Kidney capillary endothelial cell (primary cell): ENCODE results near the gene KATNAL1.
A peak's percentile ranks its signal among the peaks of the same experiment; 100 is the strongest.
"Not testable (repeated sequence)": the region's sequence is repeated elsewhere in the genome, so short reads cannot be mapped to it uniquely, and the experiment has no call there.

Experiments
- DNase-seq: peaks from one replicate; pipeline ENCODE4 v3.0.0-alpha.2; 2018; ENCODE audit warnings: low spot score

KATNAL1 gene

GRCh38 chr13:30292325-30292724 is 15.0 kb downstream of the KATNAL1 start:
- no peak for DNase-seq

- no peak for DNase-seq
Observed at GRCh38 chr13:30290812-30291436, 16.4 kb downstream of the KATNAL1 start.

- DNase-seq = no peak
Observed at GRCh38 chr13:30289533-30289932, 17.8 kb downstream of the KATNAL1 start.

GRCh38 chr13:30286059-30286458 is 21.3 kb downstream of the KATNAL1 start:
- not testable (repeated sequence) for DNase-seq

- DNase-seq = no peak
Observed at GRCh38 chr13:30276178-30276577, 31.2 kb downstream of the KATNAL1 start.

GRCh38 chr13:30274083-30274482 is 33.3 kb downstream of the KATNAL1 start:
- no peak for DNase-seq

GRCh38 chr13:30270035-30270434 is 37.3 kb downstream of the KATNAL1 start:
- DNase-seq = not testable (repeated sequence)

GRCh38 chr13:30268673-30269072 is 38.7 kb downstream of the KATNAL1 start:
- DNase-seq = no peak

- DNase-seq = no peak
Observed at GRCh38 chr13:30266756-30267155, 40.6 kb downstream of the KATNAL1 start.

GRCh38 chr13:30259149-30259733 is 48.1 kb downstream of the KATNAL1 start:
- DNase-seq = not testable (repeated sequence)

GRCh38 chr13:30257468-30258099 is 49.8 kb downstream of the KATNAL1 start:
- DNase-seq = no peak

GRCh38 chr13:30256713-30257467 is 50.5 kb downstream of the KATNAL1 start:
- no peak for DNase-seq

GRCh38 chr13:30255696-30256095 is 51.7 kb downstream of the KATNAL1 start:
- no peak for DNase-seq

- no peak for DNase-seq
Observed at GRCh38 chr13:30253830-30254229, 53.5 kb downstream of the KATNAL1 start.

- DNase-seq = no peak
Observed at GRCh38 chr13:30247406-30247805, 59.9 kb downstream of the KATNAL1 start.

- no peak for DNase-seq
Observed at GRCh38 chr13:30241532-30241931, 65.8 kb downstream of the KATNAL1 start.

- no peak for DNase-seq
Observed at GRCh38 chr13:30240608-30241007, 66.7 kb downstream of the KATNAL1 start.

- DNase-seq = no peak
Observed at GRCh38 chr13:30235216-30235615, 72.1 kb downstream of the KATNAL1 start.

GRCh38 chr13:30234619-30235162 is 72.7 kb downstream of the KATNAL1 start:
- peak; percentile 25 for DNase-seq

- DNase-seq = no peak
Observed at GRCh38 chr13:30224732-30225131, 82.6 kb downstream of the KATNAL1 start.

- DNase-seq = peak; percentile 38
Observed at GRCh38 chr13:30222254-30222653, 85.1 kb downstream of the KATNAL1 start.

GRCh38 chr13:30216111-30216510 is 91.2 kb downstream of the KATNAL1 start:
- no peak for DNase-seq

GRCh38 chr13:30212256-30212655 is 95.1 kb downstream of the KATNAL1 start:
- no peak for DNase-seq
